Fibroblast of villous mesenchyme (primary cell): Measurements from ENCODE around the gene LMO7. TPM values are rescaled to one million over a fixed set of nuclear protein-coding genes. Genes with fewer than 3 reads are reported as not detected.

Experiments
- DNase-seq: peaks from one replicate; pipeline ENCODE4 v3.0.0-alpha.2; 2010; ENCODE audit warnings: low read depth
- H3K4me3 ChIP-seq: 2 replicates; pipeline ENCODE4 v1.5.1; 2011; ENCODE audit warnings: low read depth, mild to moderate bottlenecking, low read length
- total RNA-seq: library from RNA; depleted of rRNA; stranded (reverse); fragments of >200 nt; gene quantifications from 2 replicates; pipeline ENCODE4 v1.2.3, GENCODE V29; 2012
- TF ChIP-seq, protein P1 (sequence below): IDR thresholded peaks from 2 replicates; pipeline ENCODE4 v1.5.1; 2012; ENCODE audit warnings: low read depth, mild to moderate bottlenecking, low read length; ENCODE audit not compliant: insufficient read depth

LMO7 gene
- total RNA-seq, 1 donor = 174 TPM

DNA sequence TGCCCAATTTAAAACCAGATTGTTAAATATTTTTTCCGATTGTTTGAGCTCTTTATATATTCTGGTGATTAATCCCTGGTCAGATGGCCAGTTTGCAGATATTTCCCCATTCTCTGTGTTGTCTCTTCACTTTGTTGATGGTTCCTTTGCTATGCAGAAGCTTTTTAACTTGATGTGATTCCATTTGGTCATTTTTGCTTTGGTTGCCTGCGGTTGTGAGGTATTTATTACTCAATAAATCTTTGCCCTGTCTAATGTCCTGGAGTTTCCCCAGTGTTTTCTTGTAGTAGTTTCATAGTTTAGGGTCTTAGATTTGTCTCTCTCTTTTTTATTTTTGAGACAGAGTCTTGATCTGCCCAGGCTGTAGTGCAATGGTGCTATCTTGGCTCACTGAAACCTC lies 23.8 kb upstream of the LMO7 start:
- DNase-seq = peak; percentile 82
- TF ChIP-seq, protein P1, sequence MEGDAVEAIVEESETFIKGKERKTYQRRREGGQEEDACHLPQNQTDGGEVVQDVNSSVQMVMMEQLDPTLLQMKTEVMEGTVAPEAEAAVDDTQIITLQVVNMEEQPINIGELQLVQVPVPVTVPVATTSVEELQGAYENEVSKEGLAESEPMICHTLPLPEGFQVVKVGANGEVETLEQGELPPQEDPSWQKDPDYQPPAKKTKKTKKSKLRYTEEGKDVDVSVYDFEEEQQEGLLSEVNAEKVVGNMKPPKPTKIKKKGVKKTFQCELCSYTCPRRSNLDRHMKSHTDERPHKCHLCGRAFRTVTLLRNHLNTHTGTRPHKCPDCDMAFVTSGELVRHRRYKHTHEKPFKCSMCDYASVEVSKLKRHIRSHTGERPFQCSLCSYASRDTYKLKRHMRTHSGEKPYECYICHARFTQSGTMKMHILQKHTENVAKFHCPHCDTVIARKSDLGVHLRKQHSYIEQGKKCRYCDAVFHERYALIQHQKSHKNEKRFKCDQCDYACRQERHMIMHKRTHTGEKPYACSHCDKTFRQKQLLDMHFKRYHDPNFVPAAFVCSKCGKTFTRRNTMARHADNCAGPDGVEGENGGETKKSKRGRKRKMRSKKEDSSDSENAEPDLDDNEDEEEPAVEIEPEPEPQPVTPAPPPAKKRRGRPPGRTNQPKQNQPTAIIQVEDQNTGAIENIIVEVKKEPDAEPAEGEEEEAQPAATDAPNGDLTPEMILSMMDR = no peak
- H3K4me3 ChIP-seq = no peak overlapping the region

DNA sequence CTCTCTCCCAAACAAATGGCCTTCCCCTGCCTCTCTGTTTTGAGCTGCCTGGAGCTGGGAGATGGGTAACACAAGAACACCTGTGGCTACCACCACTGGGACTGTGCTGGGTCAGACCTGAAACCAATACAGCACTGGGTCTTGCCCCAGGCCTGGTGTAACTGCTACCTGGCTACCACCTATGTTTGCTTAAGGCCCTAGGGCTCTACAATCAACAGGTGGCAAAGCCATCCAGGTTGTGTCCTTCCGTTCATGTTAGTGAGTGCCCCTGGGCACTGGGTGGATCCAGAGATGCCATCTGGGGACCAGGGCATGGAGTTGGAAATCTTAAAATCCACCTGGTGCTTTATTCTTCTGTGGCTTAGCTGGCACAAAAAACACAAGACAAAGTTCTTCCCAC lies 18.9 kb upstream of the LMO7 start:
- no peak overlapping the region for H3K4me3 ChIP-seq
- TF ChIP-seq, protein P1 = no peak
- no peak for DNase-seq

DNA sequence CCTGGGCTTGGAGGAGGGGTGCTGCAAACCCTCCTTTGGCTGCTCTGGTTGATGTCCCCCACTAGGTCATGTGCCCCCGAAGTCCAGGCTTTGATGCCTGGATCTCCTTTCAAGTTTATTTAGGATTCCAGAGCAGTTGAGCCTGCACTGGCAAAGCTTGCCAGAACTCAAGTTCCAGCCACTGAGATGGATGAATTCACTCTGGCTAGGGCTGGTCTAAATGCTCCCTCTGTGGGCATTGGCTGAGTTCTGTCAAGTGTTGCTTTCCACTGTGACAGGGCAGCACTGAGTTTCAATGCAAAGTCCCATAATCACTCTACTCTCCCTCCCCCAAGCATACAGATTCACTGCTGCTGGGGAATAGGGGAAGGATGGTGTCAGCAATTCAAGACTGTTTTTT lies 17.8 kb upstream of the LMO7 start:
- TF ChIP-seq, protein P1 = no peak
- H3K4me3 ChIP-seq = no peak overlapping the region
- DNase-seq = no peak

DNA sequence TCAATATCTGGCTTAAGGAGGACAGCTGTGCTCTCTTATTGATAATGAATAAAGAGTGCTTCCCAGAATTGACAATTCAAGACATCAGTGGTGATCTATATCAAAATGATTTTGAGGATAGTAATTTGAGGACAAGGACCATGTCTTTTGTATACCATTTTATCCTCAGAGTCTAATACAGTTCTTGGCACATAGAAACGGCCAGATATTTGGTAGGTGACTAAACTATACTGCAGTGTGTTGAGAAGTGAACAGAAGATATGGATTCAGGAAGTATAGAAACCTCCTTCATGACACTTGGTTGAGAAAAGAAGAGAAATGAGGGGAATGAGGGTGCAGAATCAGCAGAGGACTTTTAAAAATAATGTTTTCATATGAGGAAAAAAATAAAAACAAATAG lies 16.1 kb upstream of the LMO7 start:
- TF ChIP-seq, protein P1 = no peak
- no peak overlapping the region for H3K4me3 ChIP-seq
- no peak for DNase-seq

DNA sequence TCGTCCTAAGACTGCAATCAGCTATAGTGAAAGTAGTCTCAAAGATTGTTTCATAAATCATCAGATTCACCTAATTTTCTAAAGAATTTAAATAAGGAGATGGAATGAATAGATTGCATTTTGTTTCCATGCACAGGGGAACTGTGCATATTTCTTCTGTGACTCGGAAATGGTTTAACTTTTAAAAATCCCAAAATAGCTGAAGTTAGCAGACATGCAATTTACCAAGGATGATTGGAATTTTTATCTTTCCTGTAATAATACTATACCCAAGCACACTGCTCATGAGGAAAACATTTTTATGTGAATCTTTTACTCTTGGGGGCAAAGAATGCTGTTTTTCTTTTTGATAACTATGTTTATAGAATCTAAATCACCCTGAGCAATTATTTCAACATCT lies 15.0 kb upstream of the LMO7 start:
- peak; percentile 60 for DNase-seq
- no peak overlapping the region for H3K4me3 ChIP-seq
- TF ChIP-seq, protein P1 = no peak

DNA sequence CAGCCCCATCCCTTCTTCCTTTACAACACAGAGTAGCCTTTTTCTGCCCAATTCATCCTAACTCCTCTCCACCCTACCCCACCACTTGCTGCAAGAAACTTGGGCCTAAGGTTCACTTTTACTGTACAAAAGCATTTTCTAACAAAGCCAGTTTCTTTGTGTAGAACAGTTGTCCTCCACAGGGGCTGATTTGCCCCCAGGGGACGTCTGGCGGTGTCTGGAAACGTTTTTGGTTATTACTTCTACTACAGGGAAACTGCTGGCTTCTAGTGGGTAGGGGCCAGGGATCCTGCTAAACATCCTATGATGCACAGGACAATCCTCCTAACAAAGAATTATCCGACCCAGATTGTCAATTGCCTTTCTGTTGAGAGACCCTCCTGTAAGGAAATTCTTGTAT lies 7.3 kb upstream of the LMO7 start:
- DNase-seq = no peak
- H3K4me3 ChIP-seq = no peak overlapping the region
- TF ChIP-seq, protein P1 = no peak

DNA sequence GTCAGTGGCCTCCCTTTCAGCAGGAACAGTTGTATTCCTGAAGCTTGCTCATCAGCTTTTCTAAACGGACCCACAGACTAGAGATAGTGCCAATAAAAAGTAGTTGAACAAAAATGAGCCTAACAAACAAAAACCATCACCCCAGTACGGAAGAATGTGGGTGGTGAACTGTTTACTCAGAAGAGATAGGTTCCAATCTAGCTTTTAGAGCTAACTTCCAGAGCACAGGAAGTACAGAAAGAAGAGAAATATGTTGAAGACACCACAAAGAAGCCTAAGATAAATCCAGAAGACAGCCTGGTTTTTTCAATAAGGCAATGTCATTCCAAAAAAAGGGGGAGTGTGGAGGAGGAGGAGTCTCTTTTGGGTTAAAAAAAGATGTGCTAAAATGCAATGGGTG lies 2.8 kb upstream of the LMO7 start:
- DNase-seq = peak; percentile 95
- TF ChIP-seq, protein P1 = no peak
- no peak overlapping the region for H3K4me3 ChIP-seq
